Upper lobe of right lung (tissue), 1 donor: ENCODE data around the gene FOXN1. TPM values are rescaled to one million over a fixed set of nuclear protein-coding genes. Genes with fewer than 3 reads are reported as not detected.

ENCODE experiments used
- ATAC-seq: fragments of 200-7000 bp; cut with Tn5 transposase; one replicate; pipeline ENCODE4 v1.9.1; 2020; ENCODE audit warnings: mild to moderate bottlenecking, moderate library complexity
- DNase-seq: peaks from one replicate; pipeline ENCODE4 v3.0.0-alpha.2; 2020
- H3K27ac ChIP-seq: fragments of 200-600 bp; one replicate; pipeline ENCODE4 v1.8.0; 2022
- H3K27me3 ChIP-seq: fragments of 200-600 bp; one replicate; pipeline ENCODE4 v1.8.0; 2022; ENCODE audit warnings: mild to moderate bottlenecking
- H3K36me3 ChIP-seq: fragments of 200-600 bp; one replicate; pipeline ENCODE4 v1.8.0; 2022
- H3K4me1 ChIP-seq: fragments of 200-600 bp; one replicate; pipeline ENCODE4 v1.8.0; 2022
- H3K4me3 ChIP-seq: fragments of 200-600 bp; one replicate; pipeline ENCODE4 v1.8.0; 2022; ENCODE audit warnings: mild to moderate bottlenecking
- H3K9me3 ChIP-seq: fragments of 200-600 bp; one replicate; pipeline ENCODE4 v1.8.0; 2022
- CTCF ChIP-seq: fragments of 200-600 bp; IDR thresholded peaks from one replicate; pipeline ENCODE4 v1.8.0; 2022; ENCODE audit warnings: antibody characterized with exemption
- intact Hi-C: fragments of 100-400 bp; cut with DNase I; formaldehyde crosslinking; loops from one replicate; pipeline ENCODE4 v1.11.0; 2022
- total RNA-seq: library from RNA; stranded (reverse); fragmentation: NEBNext Ultra II Directional; extraction: Animal tissue kit (Norgen Biotek cat#: 25700); gene quantifications from one replicate; pipeline ENCODE4 v1.2.1, GENCODE V29; 2021
- donor health status: DM: no; HTN: yes; CAD: no; lungs with severe emphysema.

FOXN1 gene
- total RNA-seq, 1 donor from 2014 or later, result 0.35 TPM

- intact Hi-C loops, result no loop called here
- no peak for TF ChIP-seq CTCF
- Histone ChIP-seq H3K9me3 (no peaks in the 10 kb centered on the region), H3K27me3 (peaks cover 13% of the 10 kb centered on the region), H3K36me3 (no peaks in the 10 kb centered on the region), H3K4me3 (no peak overlapping the region), H3K27ac (no peak overlapping the region), H3K4me1 (no peaks in the 10 kb centered on the region)
- peak; percentile 6 for ATAC-seq
- DNase-seq, result no peak
These were observed 1.5 kb downstream of the FOXN1 start for GRCh38 chr17:28507567-28508203.

GRCh38 chr17:28508211-28508724 lies 2.1 kb downstream of the FOXN1 start:
- no peak for TF ChIP-seq CTCF
- peaks cover 13% of the 10 kb centered on the region for H3K27me3 ChIP-seq
- H3K36me3 ChIP-seq, result no peaks in the 10 kb centered on the region
- H3K27ac ChIP-seq, result no peak overlapping the region
- ATAC-seq (no peak), DNase-seq (no peak)
- intact Hi-C loops, result no loop called here
- H3K4me3 ChIP-seq, result no peak overlapping the region
- no peaks in the 10 kb centered on the region for H3K9me3 ChIP-seq
- H3K4me1 ChIP-seq, result no peaks in the 10 kb centered on the region

- Histone ChIP-seq H3K4me3 (no peak overlapping the region), H3K27me3 (peaks cover 13% of the 10 kb centered on the region), H3K4me1 (no peaks in the 10 kb centered on the region), H3K9me3 (no peaks in the 10 kb centered on the region), H3K27ac (no peak overlapping the region), H3K36me3 (no peaks in the 10 kb centered on the region)
- ATAC-seq (peak; percentile 19), DNase-seq (no peak)
- intact Hi-C loops, result no loop called here
- no peak for TF ChIP-seq CTCF
These were observed 3.6 kb downstream of the FOXN1 start for GRCh38 chr17:28509789-28510188.

- no peak for DNase-seq
- no peak for TF ChIP-seq CTCF
- H3K27ac ChIP-seq, result no peak overlapping the region
These were observed 5.8 kb downstream of the FOXN1 start for GRCh38 chr17:28511858-28512461.

GRCh38 chr17:28513476-28513875 lies 7.3 kb downstream of the FOXN1 start:
- H3K27me3 ChIP-seq, result peaks cover 2% of the 10 kb centered on the region
- TF ChIP-seq CTCF, result no peak
- no peak overlapping the region for H3K4me3 ChIP-seq
- no peak for ATAC-seq
- H3K27ac ChIP-seq, result no peak overlapping the region
- no peaks in the 10 kb centered on the region for H3K9me3 ChIP-seq
- H3K4me1 ChIP-seq, result no peaks in the 10 kb centered on the region
- no peak for DNase-seq
- intact Hi-C loops, result no loop called here
- H3K36me3 ChIP-seq, result no peaks in the 10 kb centered on the region

More at GRCh38 chr17:28511858-28512461, 5.8 kb downstream of the FOXN1 start:
- no peak overlapping the region for H3K4me3 ChIP-seq
- peaks cover 5% of the 10 kb centered on the region for H3K27me3 ChIP-seq
- no peaks in the 10 kb centered on the region for H3K4me1 ChIP-seq
- H3K9me3 ChIP-seq, result no peaks in the 10 kb centered on the region
- intact Hi-C loops, result no loop called here
- no peak for ATAC-seq
- H3K36me3 ChIP-seq, result no peaks in the 10 kb centered on the region
